ENCODE data around the gene PRTFDC1.
"Not testable (repeated sequence)": the region's sequence is repeated elsewhere in the genome, so short reads cannot be mapped to it uniquely, and the experiment has no call there.

PRTFDC1 gene

DNA sequence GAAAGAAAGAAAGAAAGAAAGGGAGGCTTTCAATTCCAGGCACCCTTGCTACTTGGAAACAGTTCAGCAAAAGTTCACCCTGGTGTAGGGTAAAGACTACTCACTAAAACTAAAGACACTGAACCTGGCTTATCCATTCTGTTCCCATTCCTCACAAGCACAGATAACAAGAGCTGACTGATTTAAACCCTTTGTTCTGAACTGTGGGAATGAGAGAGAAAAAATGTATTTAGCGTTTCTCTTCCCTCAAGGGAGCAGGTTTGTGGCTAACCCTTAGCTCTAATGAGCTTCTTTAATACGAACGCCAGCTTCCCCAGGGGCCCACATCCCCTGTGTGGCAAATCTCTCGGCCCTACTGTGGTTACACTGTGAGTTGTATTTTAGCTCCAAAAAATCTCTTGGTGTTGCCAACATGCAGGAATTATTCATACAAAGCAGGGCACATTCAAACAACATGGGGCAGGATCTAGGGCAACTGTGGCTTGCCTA, 23.3 kb downstream of the PRTFDC1 start:
- DNase-seq = no peak

DNA sequence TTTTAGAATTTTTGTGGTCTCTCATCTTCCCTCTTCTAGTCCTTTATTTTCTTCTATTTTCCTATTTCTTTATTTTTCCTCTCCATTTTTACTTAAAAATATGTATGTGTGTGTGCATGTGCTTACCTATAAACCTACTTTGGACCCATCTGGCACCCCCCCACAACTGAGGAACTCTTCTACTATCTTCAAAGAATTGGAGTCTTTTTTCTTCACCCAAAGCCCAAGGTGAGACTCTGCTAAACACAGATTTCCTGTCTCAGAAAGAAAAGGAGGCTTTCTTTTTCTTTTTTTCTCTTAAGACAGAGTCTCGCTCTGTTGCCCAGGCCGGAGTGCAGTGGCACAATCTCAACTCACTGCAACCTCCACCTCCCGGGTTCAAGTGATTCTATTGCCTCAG, 24.2 kb downstream of the PRTFDC1 start:
- no peak for DNase-seq

DNA sequence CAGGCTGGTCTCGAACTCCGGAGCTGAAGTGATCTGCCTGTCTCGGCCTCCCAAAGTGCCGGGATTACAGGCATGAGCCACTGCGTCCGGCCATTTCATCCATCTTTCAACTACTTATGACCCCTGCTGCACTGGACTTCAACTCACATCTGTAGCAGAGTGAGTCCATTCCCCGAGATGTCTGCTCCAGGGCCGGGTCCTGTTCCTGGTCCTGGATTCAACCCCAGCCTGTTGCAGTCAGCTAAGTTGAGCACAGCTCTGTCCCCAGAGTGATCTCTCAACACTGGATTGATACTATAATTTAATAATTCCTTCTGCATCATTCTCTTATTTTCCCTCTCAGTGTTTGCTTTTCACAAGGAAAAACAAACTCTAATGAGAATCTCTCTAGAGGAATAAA, 25.8 kb downstream of the PRTFDC1 start:
- no peak for DNase-seq

DNA sequence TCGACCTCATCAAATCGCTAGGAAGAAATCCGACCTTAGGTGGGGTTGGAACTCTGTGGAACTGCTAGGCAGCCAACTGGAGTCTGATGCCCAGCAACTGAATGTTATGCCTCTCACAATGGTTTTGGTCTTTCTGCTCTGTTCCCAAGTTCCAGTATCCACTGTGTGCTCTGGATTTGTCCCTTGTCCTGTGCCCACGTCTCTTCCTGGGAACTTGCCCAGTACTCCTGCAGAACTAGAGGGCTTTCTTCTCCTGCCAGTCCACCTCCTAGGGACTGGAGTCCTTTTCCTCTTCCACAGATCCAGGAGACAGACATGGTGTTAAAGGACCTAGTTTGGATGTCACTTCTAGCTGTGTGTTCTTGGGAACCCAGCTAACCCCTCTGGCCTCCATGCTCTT, 26.6 kb downstream of the PRTFDC1 start:
- DNase-seq = no peak

DNA sequence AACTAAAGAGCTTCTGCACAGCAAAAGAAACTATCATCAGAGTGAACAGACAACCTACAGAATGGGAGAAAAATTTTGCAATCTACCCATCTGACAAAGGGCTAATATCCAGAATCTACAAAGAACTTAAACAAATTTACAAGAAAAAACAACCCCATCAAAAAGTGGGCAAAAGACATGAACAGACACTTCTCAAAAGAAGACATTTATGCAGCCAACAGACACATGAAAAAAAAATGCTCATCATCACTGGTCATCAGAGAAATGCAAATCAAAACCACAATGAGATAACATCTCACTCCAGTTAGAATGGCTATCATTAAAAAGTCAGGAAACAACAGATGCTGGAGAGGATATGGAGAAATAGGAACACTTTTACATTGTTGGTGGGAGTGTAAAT, 27.9 kb downstream of the PRTFDC1 start:
- not testable (repeated sequence) for DNase-seq

DNA sequence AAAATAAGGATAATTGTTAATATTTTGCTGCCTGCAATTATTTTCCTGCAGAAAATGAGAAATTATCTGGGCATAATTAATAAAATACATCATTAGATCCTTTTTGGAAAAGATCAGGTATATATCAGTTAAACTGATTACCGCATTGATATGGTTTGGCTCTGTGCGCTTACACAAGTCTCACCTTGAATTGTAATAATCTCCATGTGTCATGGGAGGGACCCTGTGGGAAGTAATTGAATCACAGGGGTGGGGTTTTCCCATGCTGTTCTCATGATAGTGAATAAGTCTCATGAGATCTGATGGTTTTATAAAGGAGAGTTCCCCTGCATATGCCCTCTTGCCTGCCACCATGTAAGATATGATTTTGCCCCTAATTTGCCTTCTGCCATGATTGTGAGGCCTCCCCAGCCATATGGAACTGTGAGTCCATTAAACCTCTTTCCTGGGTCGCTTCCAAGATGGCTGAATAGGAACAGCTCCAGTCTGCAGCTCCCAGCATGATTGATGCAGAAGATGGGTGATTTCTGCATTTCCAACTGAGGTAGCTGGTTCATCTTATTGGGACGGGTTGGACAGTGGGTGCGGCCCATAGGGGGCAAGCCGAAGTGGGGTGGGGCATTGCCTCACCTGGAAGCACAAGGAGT, 30.1 kb downstream of the PRTFDC1 start:
- not testable (repeated sequence) for DNase-seq

GRCh38 chr10:24920907-24921881, 31.2 kb downstream of the PRTFDC1 start:
- DNase-seq = no peak

DNA sequence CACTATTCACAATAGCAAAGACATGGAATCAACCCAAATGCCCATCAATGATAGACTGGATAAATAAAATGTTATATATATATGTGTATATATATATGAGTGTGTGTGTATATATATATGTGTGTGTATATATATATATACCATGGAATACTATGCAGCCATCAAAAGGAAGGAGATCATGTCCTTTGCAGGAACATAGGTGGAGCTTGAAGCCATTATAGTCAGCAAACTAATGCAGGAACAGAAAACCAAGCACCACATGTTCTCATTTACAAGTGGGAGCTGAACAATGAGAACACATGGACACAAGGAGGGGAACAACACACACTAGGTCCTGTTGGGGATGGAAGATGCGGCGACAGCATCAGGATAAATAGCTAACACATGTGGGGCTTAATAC, 32.2 kb downstream of the PRTFDC1 start:
- not testable (repeated sequence) for DNase-seq

DNA sequence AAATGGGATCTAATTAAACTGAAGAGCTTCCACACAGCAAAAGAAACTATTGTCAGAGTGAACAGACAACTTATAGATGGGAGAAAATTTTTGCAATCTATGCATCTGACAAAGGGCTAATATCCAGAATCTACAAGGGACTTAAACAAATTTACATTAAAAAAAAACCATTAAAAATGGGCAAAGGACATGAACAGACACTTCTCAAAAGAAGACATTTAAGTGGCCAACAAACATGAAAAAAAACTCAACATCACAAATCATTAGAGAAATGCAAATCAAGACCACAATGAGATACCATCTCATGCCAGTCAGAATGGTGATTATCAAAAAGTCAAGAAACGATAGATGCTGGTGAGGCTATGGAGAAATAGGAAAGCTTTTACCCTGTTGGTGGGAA, 32.8 kb downstream of the PRTFDC1 start:
- DNase-seq = not testable (repeated sequence)

- DNase-seq = no peak
Observed at GRCh38 chr10:24917979-24918378, 34.4 kb downstream of the PRTFDC1 start.

GRCh38 chr10:24917493-24917892, 34.9 kb downstream of the PRTFDC1 start:
- no peak for DNase-seq

DNA sequence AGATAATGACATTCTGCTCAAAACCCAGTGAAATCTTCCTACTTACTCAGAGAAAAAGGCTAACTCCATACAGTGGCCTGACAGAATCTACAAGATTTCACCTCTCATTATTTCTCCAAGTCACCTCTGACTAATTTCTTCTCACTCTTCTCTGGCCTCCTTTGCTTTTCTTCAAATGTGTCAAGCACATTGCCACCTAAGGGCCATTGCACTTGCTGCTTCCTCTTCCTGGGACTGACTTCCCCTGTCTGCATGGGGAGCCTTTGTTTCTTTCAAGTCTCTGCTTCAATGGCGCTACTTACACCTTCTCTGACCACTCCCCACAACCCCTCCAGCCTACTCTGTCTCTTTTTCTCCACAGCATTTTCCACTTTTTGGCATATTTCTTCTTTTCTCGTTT, 36.0 kb downstream of the PRTFDC1 start:
- no peak for DNase-seq

DNA sequence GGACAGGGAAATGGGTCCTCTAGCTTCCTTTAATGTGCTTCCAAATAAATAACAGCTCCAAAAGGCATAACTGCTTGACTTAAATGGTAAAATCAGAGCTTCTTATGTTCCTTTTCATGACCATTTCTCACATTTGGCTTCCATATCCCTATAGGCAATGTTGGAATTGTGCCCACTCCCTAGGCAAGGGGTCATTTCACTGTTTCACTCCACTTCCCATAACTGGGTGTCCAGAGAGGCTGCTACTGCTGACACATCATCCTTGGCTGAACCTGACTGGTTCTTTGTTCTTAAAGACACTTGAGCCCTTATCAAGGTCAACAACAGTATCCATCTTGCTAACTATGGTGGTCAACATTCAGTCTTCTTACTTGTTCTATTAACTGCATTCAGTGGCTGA, 37.1 kb downstream of the PRTFDC1 start:
- no peak for DNase-seq

- no peak for DNase-seq
Observed at GRCh38 chr10:24914148-24914547, 38.3 kb downstream of the PRTFDC1 start.

- DNase-seq = no peak
Observed at GRCh38 chr10:24912215-24912614, 40.2 kb downstream of the PRTFDC1 start.

GRCh38 chr10:24911029-24911428, 41.4 kb downstream of the PRTFDC1 start:
- DNase-seq = no peak

DNA sequence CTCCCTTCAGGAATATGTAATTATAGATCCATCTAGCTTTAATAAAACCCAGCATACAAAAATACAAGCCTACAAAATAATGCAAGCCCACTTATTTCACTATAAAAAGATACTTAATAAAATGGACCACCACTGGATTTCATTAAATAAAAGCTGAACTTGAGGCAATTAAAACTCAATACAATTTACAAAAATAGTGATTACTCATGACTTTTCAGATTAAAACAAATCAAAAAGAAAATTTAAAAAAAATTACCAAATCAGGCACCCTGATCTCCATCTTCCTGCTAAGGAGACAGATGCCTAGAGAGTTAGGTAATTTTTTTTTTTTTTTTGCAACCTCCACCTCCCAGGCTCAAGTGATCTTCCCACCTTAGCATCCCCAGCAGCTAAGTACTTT, 41.8 kb downstream of the PRTFDC1 start:
- no peak for DNase-seq

GRCh38 chr10:24908793-24909423, 43.5 kb downstream of the PRTFDC1 start:
- no peak for DNase-seq

DNA sequence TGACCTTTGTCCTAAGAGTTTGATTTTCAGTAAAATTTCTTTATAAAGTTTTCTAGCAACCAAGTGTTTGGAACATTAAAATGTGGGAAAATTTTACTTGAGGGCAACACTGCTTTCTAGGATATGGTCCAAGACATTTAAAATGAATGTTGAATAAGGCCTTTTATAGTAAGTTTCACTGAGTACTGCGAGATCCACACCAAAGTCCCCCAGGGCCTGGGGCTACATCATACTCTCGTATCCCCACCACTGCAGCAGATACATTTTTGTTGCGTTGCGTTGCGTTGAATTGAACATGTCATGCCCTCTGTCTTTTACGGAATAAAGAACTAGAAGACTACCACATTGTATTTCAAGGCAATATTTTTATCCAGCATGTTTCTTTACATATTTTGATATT, 44.5 kb downstream of the PRTFDC1 start:
- no peak for DNase-seq

GRCh38 chr10:24906372-24906771, 46.0 kb downstream of the PRTFDC1 start:
- DNase-seq = no peak

GRCh38 chr10:24904824-24905223, 47.6 kb downstream of the PRTFDC1 start:
- DNase-seq = no peak

GRCh38 chr10:24902400-24902728, 50.0 kb downstream of the PRTFDC1 start:
- no peak for DNase-seq

DNA sequence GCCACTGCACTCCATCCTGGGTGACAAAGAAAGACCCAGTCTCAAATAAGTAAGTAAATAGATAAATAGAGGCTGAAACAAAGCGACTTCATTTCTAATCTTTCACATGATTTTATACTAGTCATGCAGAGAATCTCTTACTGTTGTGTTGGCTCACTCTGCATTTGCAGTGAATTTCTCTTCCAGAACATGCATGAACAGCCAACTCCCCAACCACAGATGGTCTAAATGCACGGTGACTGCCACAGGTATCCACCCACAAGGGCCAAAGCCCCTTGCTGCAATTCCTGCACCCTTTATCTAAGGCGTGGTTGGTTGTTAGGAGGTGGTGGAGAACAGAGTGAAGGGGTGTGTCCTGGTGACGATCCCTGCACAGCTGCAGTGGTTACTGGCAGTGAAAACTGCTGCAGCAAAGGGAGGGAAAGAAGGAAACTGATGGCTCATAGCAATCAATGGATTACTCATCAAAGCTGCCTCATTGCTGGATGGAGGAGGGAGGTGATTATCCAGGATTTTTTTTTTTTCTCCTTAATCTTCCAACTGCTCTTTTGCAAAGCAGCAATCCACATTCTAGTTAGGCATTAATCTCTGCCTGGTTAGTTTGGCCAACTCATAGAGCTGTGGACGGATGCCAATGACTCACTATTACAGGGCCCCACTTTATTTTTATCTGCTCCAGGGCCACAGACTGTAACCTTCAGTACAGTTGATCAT, 50.6 kb downstream of the PRTFDC1 start:
- DNase-seq = no peak

Measured in activated CD4-positive, CD25-positive, alpha-beta regulatory T cell (primary cell).